Bronchial epithelial cell (primary cell): Measurements from ENCODE around the gene NFKBIZ. TPM values are rescaled to one million over a fixed set of nuclear protein-coding genes. Genes with fewer than 3 reads are reported as not detected.

Experiments
- DNase-seq: peaks from one replicate; pipeline ENCODE4 v3.0.0-alpha.2; 2010; ENCODE audit warnings: low read depth
- FAIRE-seq: peaks from 2 replicates; lab custom pipeline; 2011; peaks lifted over from hg19 to GRCh38; lab: Jason Lieb, UNC
- H3K27me3 ChIP-seq: 2 replicates; pipeline ENCODE4 v1.5.1; 2011; ENCODE audit warnings: low read length; ENCODE audit not compliant: control insufficient read depth, insufficient read depth
- H3K36me3 ChIP-seq: 2 replicates; pipeline ENCODE4 v1.5.1; 2011; ENCODE audit warnings: low read length; ENCODE audit not compliant: control insufficient read depth, insufficient read depth
- H3K4me3 ChIP-seq: 2 replicates; pipeline ENCODE4 v1.5.1; 2011; ENCODE audit warnings: mild to moderate bottlenecking, low read depth, low read length, control low read depth
- CTCF ChIP-seq: IDR thresholded peaks from 2 replicates; pipeline ENCODE4 v1.5.1; 2011; ENCODE audit warnings: mild to moderate bottlenecking, moderate library complexity, low read length, control low read depth, inconsistent platforms; ENCODE audit not compliant: insufficient read depth, severe bottlenecking
- total RNA-seq: library from RNA; depleted of rRNA; stranded (reverse); fragments of >200 nt; gene quantifications from 2 replicates; pipeline ENCODE4 v1.2.1, GENCODE V29; 2014

Gene NFKBIZ
- total RNA-seq, 1 donor from 2014 or later: 40.3 TPM

- no peaks in the 10 kb centered on the region for H3K36me3 ChIP-seq
- no peak for TF ChIP-seq CTCF
- no peaks in the 10 kb centered on the region for H3K27me3 ChIP-seq
- DNase-seq (no peak), FAIRE-seq (no peak)
- H3K4me3 ChIP-seq: no peak overlapping the region
Observed at GRCh38 chr3:101819649-101820206, 29.6 kb upstream of the NFKBIZ start.

- FAIRE-seq: no peak
- no peak for DNase-seq
- no peaks in the 10 kb centered on the region for H3K27me3 ChIP-seq
- TF ChIP-seq CTCF: no peak
- H3K4me3 ChIP-seq: no peak overlapping the region
- H3K36me3 ChIP-seq: no peaks in the 10 kb centered on the region
Observed at GRCh38 chr3:101821503-101821902, 27.8 kb upstream of the NFKBIZ start.

GRCh38 chr3:101823525-101823924 lies 25.8 kb upstream of the NFKBIZ start:
- no peak for DNase-seq
- no peak for TF ChIP-seq CTCF
- H3K4me3 ChIP-seq: no peak overlapping the region
- no peaks in the 10 kb centered on the region for H3K27me3 ChIP-seq
- no peaks in the 10 kb centered on the region for H3K36me3 ChIP-seq
- FAIRE-seq: no peak

GRCh38 chr3:101824702-101825101 lies 24.6 kb upstream of the NFKBIZ start:
- no peak overlapping the region for H3K4me3 ChIP-seq
- TF ChIP-seq CTCF: no peak
- FAIRE-seq (no peak), DNase-seq (no peak)
- H3K27me3 ChIP-seq: no peaks in the 10 kb centered on the region
- no peaks in the 10 kb centered on the region for H3K36me3 ChIP-seq

- FAIRE-seq: no peak
- no peak overlapping the region for H3K4me3 ChIP-seq
- TF ChIP-seq CTCF: no peak
Observed at GRCh38 chr3:101825904-101826445, 23.3 kb upstream of the NFKBIZ start.

More at GRCh38 chr3:101825904-101826445, 23.3 kb upstream of the NFKBIZ start:
- Histone ChIP-seq H3K27me3 (no peaks in the 10 kb centered on the region), H3K36me3 (no peaks in the 10 kb centered on the region)
- peak; percentile 41 for DNase-seq
